ENCODE data around the gene TMSB15A. TPM values are rescaled to one million over a fixed set of nuclear protein-coding genes. Genes with fewer than 3 reads are reported as not detected.
"Not testable (repeated sequence)": the region's sequence is repeated elsewhere in the genome, so short reads cannot be mapped to it uniquely, and the experiment has no call there.

Gene TMSB15A
- total RNA-seq, 4 donors from 2014 or later = not detected

DNA sequence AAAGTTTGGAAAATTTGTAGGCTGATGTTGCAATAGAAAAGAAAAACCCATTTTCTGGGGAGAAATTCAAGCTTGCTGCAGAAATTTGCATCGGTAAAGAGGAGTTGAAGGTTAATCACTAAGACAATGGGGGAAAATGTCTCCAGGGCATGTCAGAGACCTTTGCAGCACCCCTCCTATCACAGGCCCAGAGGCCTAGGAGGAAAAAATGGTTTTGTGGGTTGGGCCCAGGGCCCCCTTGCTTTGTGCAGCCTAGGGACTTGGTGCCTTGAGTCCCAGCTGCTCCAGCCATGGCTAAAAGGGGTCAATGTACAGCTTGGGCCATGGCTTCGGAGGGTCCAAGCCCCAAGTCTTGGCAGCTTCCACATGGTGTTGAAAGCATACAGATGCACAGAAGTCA is 17.8 kb downstream of the TMSB15A start:
- H3K4me1 ChIP-seq = no peaks in the 10 kb centered on the region
- in situ Hi-C loops (cut with MboI; ENCODE audit: low pct_ligation_motif_present in 1 of 4, low pct_unique_long_range_greater_than_20kb in 1 of 4, low sequenced_read_pairs in 3 of 4) = no loop called here
- WGBS, 2 donors (ENCODE audit: low coverage in 1 of 2) = 95% methylated on average over 2 of the region's 2 CpGs; no CpG with 5 or more reads in 1 of the 2 donors

GRCh38 chrX:102491766-102492165 is 24.8 kb downstream of the TMSB15A start:
- Histone ChIP-seq H3K36me3 (no peaks in the 10 kb centered on the region), H3K9me3 (no peaks in the 10 kb centered on the region), H3K4me1 (no peaks in the 10 kb centered on the region), H3K27ac (no peak overlapping the region), H3K27me3 (no peaks in the 10 kb centered on the region), H3K4me3 (no peak overlapping the region)
- DNase-seq = no peak
- TF ChIP-seq CTCF (IDR thresholded peaks at IDR 0.05) (no peak), EP300 (IDR thresholded peaks at IDR 0.05; ENCODE audit: low read depth) (no peak), POLR2AphosphoS5 (IDR thresholded peaks at IDR 0.05) (no peak)
- intact Hi-C loops (cut with DNase I; ENCODE audit: low total_unique reads) (no loop called here), in situ Hi-C loops (cut with MboI; ENCODE audit: low pct_ligation_motif_present in 1 of 4, low pct_unique_long_range_greater_than_20kb in 1 of 4, low sequenced_read_pairs in 3 of 4) (no loop called here)

More for the DNA sequence above, 17.8 kb downstream of the TMSB15A start:
- TF ChIP-seq EP300 (IDR thresholded peaks at IDR 0.05; ENCODE audit: low read depth) (no peak), POLR2AphosphoS5 (IDR thresholded peaks at IDR 0.05) (no peak), CTCF (IDR thresholded peaks at IDR 0.05) (no peak), POLR2A (IDR thresholded peaks at IDR 0.05) (no peak)
- Histone ChIP-seq H3K9me3 (no peaks in the 10 kb centered on the region), H3K27me3 (no peaks in the 10 kb centered on the region), H3K27ac (no peak overlapping the region), H3K4me3 (no peak overlapping the region), H3K36me3 (no peaks in the 10 kb centered on the region)
- intact Hi-C loops (cut with DNase I; ENCODE audit: low total_unique reads) = no loop called here
- no peak for DNase-seq

DNA sequence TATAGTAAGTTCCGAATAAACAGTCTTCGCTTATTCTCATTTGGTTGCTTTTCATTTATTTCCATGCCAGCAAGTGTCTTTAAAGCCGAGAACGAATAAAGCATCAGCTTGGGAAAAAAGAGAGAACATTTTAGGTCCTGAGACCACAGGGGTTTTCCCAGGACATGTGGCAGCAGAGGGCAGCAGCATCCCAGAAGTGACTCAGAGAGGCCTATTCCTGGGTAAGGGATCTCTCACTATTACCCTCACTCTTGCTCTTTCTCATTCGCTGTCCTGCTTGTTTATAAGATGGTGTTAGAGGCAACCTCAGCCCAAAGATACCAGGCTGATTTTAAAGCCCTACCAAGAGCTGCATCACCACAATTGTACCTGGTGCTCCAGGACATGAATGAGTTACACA is 37.8 kb downstream of the TMSB15A start:
- H3K9me3 ChIP-seq; H3K27me3 ChIP-seq; intact Hi-C loops (cut with DNase I; ENCODE audit: low total_unique reads); H3K4me1 ChIP-seq; in situ Hi-C loops (cut with MboI; ENCODE audit: low pct_ligation_motif_present in 1 of 4, low pct_unique_long_range_greater_than_20kb in 1 of 4, low sequenced_read_pairs in 3 of 4); DNase-seq; H3K4me3 ChIP-seq; H3K36me3 ChIP-seq; H3K27ac ChIP-seq: not testable (repeated sequence)
- 44% methylated on average over 4 of the region's 5 CpGs; no CpG with 5 or more reads in 1 of the 2 donors for WGBS, 2 donors (ENCODE audit: low coverage in 1 of 2)

- 61% methylated on average over 6 of the region's 17 CpGs; no CpG with 5 or more reads in 1 of the 2 donors for WGBS, 2 donors (ENCODE audit: low coverage in 1 of 2)
- DNase-seq; H3K27ac ChIP-seq; H3K36me3 ChIP-seq; H3K4me3 ChIP-seq; H3K4me1 ChIP-seq; H3K9me3 ChIP-seq; intact Hi-C loops (cut with DNase I; ENCODE audit: low total_unique reads); H3K27me3 ChIP-seq; in situ Hi-C loops (cut with MboI; ENCODE audit: low pct_ligation_motif_present in 1 of 4, low pct_unique_long_range_greater_than_20kb in 1 of 4, low sequenced_read_pairs in 3 of 4): not testable (repeated sequence)
Observed at GRCh38 chrX:102471762-102472220, 44.7 kb downstream of the TMSB15A start, which contains the start of gene TCP11X2. TCP11X2 (minus strand) TSS chrX:102471812.

DNA sequence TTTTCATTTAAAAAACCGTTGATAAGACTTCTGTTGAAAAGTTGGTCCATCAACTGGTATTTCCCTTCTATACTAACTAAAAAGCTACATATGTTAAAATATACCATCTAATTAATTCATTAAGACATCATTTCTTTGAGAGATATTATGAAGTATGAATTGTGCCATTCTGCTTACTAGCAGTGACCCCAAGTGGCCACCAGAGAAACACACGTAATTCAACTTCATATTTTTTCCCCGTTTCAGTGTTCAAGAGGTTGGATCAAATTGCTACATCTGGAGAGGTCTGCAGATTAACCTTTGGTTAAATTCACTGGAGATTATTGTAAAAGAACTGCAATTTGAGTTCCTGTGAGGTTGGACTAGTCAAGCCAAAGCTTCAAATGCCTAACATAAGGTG is 46.3 kb downstream of the TMSB15A start:
- H3K4me1 ChIP-seq; H3K4me3 ChIP-seq; H3K27ac ChIP-seq; H3K27me3 ChIP-seq; intact Hi-C loops (cut with DNase I; ENCODE audit: low total_unique reads); H3K9me3 ChIP-seq; DNase-seq; in situ Hi-C loops (cut with MboI; ENCODE audit: low pct_ligation_motif_present in 1 of 4, low pct_unique_long_range_greater_than_20kb in 1 of 4, low sequenced_read_pairs in 3 of 4); H3K36me3 ChIP-seq: not testable (repeated sequence)
- WGBS, 2 donors (ENCODE audit: low coverage in 1 of 2) = no CpG with 5 or more reads among the region's 3 CpGs

Other genes with a start within 250 kb of the TMSB15A start
- gene NXF2B, start 76.7 kb downstream of the TMSB15A start, total RNA-seq = not detected
- gene TCP11X2, start 44.9 kb downstream of the TMSB15A start, total RNA-seq = not detected
- gene ARMCX5, start 82.8 kb upstream of the TMSB15A start, total RNA-seq = 10 to 100 TPM in 3 of 4 donors, 1 to 10 TPM in 1; 4.2 to 18.6 (median 12.4) TPM
- gene GPRASP1, start 134.7 kb upstream of the TMSB15A start, total RNA-seq = 1 to 10 TPM; 1.2 to 8.6 (median 6.5) TPM
- 1 to 10 TPM; 1.2 to 4.6 (median 2.7) TPM for gene GPRASP2, start 195.7 kb upstream of the TMSB15A start, total RNA-seq
- 1 to 10 TPM in 2 of 4 donors, not detected in 2; 1.5 to 4.0 TPM for gene GPRASP3, start 204.0 kb upstream of the TMSB15A start, total RNA-seq